Large intestine (tissue), 3 donors: ENCODE data around the gene GCAT. TPM values are rescaled to one million over a fixed set of nuclear protein-coding genes. Genes with fewer than 3 reads are reported as not detected.
A peak's percentile ranks its signal among the peaks of the same experiment; 100 is the strongest.

Experiments
- DNase-seq, 2 donors: peaks; one replicate each; pipeline versions ENCODE4 v3.0.0 to v3.0.0-alpha.2; 2013
- H3K27ac ChIP-seq: one replicate; pipeline ENCODE4 v1.5.1; 2013; ENCODE audit warnings: low read length
- H3K27me3 ChIP-seq: 2 replicates; pipeline ENCODE4 v1.6.1; 2013; ENCODE audit warnings: low read length; ENCODE audit not compliant: control insufficient read depth, insufficient read depth
- H3K36me3 ChIP-seq: 2 replicates; pipeline ENCODE4 v1.6.1; 2013; ENCODE audit warnings: low read length; ENCODE audit not compliant: control insufficient read depth, insufficient read depth
- H3K4me1 ChIP-seq: one replicate; pipeline ENCODE4 v1.6.1; 2013; ENCODE audit warnings: low read length; ENCODE audit not compliant: control insufficient read depth, insufficient read depth
- H3K4me3 ChIP-seq: one replicate; pipeline ENCODE4 v1.5.1; 2013; ENCODE audit warnings: low read length
- H3K9me3 ChIP-seq: one replicate; pipeline ENCODE4 v1.6.1; 2013; ENCODE audit warnings: mild to moderate bottlenecking, low read depth, low read length, moderate library complexity; ENCODE audit not compliant: control insufficient read depth
- WGBS: methylation state at CpG from one replicate; pipeline ENCODE4 v1.1.5; 2013; ENCODE audit warnings: low lambda C conversion rate; ENCODE audit not compliant: insufficient coverage; 5-methylcytosine and 5-hydroxymethylcytosine counted together
- polyA plus RNA-seq: library from polyadenylated mRNA; unstranded; fragments of 120-200 nt; gene quantifications from one replicate; pipeline ENCODE4 v1.2.1, GENCODE V29; 2013

The GCAT gene
- polyA plus RNA-seq, 1 donor = 9.2 TPM

DNA sequence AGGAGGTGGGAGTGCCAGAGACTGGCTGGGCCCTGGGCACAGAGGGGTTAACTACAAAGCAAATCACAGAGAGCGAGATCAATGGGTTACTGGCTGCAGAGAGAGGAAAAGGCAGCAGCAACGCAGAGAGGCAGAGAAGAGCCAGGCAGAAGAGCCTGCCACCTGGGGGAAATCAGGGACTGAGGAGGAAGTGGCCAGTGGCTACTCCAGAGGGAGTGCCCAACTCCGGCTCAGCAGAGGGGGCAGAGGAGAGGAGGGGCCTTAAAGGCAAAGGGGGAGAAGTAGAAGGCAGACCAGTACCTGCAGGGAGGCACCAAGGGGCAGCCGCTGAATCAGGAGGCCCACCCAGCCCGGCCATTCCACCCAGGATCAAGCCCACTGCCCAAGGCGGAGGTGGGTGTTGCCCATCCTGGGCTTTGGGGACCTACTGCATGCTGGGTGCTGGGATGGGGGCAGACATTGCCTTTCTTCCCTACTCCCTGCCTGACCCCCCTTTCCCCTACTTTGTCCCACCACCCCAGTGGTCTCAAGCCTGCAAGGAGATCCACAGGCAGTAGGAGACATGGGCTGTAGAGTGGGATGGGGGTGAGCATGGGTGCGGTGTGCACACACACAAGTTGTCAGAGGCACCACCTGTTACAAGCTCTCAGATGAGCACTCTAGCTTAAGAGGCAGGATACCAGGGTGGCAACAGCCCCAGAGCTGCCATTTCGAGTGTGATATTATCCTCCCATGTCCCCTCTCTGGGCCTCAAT is 14.5 kb downstream of the GCAT start:
- H3K36me3 ChIP-seq = no peaks in the 10 kb centered on the region
- H3K27me3 ChIP-seq = peaks cover 58% of the 10 kb centered on the region
- WGBS = no CpG with 5 or more reads among the region's 8 CpGs

DNA sequence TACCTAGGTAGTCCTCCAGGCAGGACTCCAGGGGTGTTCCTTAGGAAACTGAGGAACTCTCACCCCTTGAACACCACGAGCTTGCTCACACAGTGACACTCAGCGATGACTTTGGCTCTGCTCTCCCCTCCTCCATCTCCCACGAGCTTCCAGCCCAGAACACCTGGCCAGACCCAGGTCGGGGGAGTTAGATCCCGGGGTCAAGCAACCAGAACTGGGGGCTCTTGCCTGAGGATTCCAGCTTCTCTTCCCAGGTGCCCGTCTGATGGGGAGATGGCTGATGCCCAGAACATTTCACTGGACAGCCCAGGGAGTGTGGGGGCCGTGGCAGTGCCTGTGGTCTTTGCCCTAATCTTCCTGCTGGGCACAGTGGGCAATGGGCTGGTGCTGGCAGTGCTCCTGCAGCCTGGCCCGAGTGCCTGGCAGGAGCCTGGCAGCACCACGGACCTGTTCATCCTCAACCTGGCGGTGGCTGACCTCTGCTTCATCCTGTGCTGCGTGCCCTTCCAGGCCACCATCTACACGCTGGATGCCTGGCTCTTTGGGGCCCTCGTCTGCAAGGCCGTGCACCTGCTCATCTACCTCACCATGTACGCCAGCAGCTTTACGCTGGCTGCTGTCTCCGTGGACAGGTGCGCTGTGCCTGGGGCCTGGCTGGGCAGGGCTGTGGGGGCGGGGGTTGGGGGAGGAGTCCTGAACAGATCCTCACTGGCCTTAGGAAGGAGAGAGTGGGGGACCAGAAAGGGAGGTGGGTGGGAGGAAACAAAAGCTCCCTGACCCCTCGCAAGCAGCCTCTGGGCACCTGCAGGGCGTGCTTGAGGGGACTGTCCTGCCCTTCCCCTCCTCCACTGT is 15.6 kb downstream of the GCAT start, which contains the start of gene GALR3:
Gene GALR3 (plus strand): TSS at position 249 of the 852 bp plus-strand sequence. CDS start 25 bp downstream, at position 274.
- Histone ChIP-seq H3K36me3 (peaks cover 3% of the 10 kb centered on the region), H3K27ac (no peak within 1 kb of the TSS), H3K9me3 (peaks cover 4% of the 10 kb centered on the region), H3K27me3 (peaks cover 56% of the 10 kb centered on the region), H3K4me1 (peaks cover 6% of the 10 kb centered on the region), H3K4me3 (no peak within 1 kb of the TSS)
- no peak for DNase-seq
- no CpG with 5 or more reads among the region's 21 CpGs for WGBS

More for the DNA sequence above, 14.5 kb downstream of the GCAT start:
- DNase-seq = no peak
- Histone ChIP-seq H3K27ac (no peak overlapping the region), H3K9me3 (peaks cover 4% of the 10 kb centered on the region), H3K4me3 (no peak overlapping the region), H3K4me1 (peaks cover 11% of the 10 kb centered on the region)

DNA sequence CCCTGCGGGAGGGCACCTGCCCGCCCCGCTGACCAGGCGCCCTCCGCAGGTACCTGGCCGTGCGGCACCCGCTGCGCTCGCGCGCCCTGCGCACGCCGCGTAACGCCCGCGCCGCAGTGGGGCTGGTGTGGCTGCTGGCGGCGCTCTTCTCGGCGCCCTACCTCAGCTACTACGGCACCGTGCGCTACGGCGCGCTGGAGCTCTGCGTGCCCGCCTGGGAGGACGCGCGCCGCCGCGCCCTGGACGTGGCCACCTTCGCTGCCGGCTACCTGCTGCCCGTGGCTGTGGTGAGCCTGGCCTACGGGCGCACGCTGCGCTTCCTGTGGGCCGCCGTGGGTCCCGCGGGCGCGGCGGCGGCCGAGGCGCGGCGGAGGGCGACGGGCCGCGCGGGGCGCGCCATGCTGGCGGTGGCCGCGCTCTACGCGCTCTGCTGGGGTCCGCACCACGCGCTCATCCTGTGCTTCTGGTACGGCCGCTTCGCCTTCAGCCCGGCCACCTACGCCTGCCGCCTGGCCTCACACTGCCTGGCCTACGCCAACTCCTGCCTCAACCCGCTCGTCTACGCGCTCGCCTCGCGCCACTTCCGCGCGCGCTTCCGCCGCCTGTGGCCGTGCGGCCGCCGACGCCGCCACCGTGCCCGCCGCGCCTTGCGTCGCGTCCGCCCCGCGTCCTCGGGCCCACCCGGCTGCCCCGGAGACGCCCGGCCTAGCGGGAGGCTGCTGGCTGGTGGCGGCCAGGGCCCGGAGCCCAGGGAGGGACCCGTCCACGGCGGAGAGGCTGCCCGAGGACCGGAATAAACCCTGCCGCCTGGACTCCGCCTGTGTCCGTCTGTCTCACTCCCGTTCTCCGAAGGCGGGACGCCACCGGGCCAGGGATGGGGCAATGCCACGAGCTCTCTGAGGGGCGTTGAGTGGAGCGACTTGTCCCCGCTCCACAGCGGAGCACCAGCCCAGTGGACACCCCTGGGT is 17.2 kb downstream of the GCAT start:
- H3K4me3 ChIP-seq = no peak overlapping the region
- WGBS = no CpG with 5 or more reads among the region's 135 CpGs
- DNase-seq = peak in 1 of 2 donors; percentile 62
- H3K4me1 ChIP-seq = no peaks in the 10 kb centered on the region
- H3K9me3 ChIP-seq = no peaks in the 10 kb centered on the region
- peaks cover 13% of the 10 kb centered on the region for H3K36me3 ChIP-seq
- H3K27me3 ChIP-seq = peaks cover 42% of the 10 kb centered on the region
- H3K27ac ChIP-seq = no peak overlapping the region

DNA sequence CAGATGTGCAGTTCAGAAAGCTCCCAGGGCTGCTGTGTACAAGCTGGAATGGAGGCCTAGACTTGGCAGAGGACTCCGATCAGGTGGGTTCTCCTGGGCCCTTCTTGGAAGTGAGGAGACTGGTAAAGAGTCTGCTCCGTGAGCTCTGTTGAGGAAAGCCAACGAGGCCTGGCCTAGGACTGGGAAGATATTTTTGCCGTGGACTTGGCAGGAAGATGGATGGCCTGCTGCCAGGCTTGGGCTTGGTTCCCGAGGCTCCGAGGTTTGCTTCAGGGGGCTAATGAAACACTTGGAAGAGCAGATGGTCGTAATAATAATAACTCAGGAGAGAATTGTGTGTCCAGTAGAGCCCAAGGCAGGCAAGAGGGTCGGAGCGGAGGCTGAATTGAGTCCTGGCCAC is 19.3 kb downstream of the GCAT start:
- no peaks in the 10 kb centered on the region for H3K9me3 ChIP-seq
- no peak overlapping the region for H3K27ac ChIP-seq
- H3K27me3 ChIP-seq = peaks cover 27% of the 10 kb centered on the region
- no peak overlapping the region for H3K4me3 ChIP-seq
- no peak for DNase-seq
- H3K36me3 ChIP-seq = peaks cover 34% of the 10 kb centered on the region
- no peaks in the 10 kb centered on the region for H3K4me1 ChIP-seq
- no CpG with 5 or more reads among the region's 9 CpGs for WGBS

DNA sequence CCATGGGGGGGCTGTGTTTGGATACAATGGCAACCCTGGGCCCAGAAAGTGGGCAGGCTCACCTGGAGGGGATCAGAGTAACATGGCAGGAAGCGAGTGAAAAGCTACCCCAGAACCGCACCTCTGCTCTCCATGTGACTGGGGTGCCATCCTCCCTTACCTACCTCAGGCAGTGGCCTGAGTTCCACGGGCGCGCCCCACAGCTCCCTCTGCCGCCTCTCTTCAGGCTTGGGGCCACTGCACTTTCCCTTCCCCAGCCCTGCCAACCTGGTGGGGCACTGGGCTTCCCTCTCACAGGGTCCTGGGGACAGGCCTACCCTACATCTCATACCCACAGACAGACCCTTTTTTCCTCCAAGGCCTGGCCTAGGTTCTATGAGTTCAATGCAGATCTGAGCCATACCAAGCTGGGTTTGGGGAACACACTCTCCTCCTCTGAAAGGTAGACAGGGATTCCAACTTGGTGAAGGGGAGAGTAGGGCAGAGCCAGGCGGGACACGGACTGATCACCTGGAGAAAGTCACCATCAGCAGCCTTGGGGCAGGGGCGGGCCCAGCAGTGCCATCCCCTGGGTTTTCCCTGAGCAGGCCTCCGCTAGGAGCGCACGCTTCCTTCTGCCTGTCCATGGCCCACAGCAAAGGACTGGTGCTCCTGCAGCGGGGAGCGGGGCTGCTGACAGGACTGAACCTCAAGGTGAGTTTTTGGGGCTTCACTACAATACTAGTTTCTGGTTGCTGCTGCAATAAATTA is 22.5 kb downstream of the GCAT start:
- Histone ChIP-seq H3K9me3 (no peaks in the 10 kb centered on the region), H3K27me3 (peaks cover 3% of the 10 kb centered on the region), H3K4me3 (no peak overlapping the region), H3K4me1 (no peaks in the 10 kb centered on the region), H3K27ac (no peak overlapping the region), H3K36me3 (peaks cover 60% of the 10 kb centered on the region)
- DNase-seq = no peak
- no CpG with 5 or more reads among the region's 14 CpGs for WGBS

DNA sequence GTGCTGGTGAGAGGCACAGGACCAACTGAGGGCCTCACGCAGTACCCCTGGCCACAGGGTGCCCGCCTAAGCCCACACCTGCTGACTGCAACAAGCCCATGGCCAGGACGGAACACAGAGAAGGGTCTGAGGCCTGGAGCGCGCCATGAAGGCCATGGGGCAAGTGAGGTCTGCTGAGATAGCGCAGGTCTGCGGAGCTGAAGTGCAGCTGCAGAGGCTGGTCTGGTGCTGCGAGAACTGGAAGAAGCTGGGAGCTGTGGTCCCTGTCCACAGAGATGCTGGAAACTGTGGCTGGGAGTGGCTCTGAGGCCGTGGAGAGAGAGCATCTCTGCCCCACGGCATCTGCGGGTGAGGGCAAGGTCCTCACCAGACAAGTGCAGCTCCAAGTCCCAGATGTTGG is 23.7 kb downstream of the GCAT start:
- WGBS = no CpG with 5 or more reads among the region's 11 CpGs
- peaks cover 60% of the 10 kb centered on the region for H3K36me3 ChIP-seq

DNA sequence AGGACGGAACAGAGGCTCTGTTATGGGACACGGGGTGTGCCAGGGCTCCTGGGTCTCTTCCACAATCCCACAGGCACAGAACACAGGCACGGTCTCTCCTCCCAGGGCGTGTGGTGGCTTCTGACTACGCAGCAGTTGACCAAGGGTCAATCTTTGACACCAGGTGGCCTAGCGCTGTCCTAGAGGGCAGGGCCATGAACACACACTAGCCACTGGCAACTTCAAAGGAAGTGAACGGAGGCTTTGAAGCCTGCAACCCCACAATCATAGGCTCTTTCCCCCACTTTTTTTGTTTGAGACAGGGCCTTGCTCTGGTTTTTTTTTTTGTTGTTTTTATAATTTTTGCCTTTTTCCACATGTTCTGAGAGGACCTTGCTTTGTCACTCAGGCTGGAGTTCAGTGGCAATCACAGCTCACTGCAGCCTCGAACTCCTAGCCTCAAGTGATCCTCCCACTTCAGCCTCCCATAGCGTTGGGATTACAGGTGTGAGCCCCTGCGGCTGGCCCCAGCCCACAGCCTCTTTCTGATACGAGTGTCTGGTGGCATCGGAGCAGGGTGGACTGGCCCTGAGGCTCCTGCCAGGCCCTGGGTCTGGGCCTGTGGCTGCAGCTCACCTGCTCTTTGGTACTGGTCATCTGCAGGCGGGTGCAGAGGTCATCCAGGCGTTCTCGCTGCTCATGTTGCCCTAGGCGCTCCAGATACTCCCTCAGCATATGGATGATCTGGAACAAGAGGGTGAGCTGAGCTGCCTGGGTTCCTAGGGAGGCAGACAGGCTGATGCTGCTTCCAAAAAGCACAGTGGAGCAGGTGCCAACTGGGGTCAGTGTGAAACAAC is 24.5 kb downstream of the GCAT start:
- H3K27ac ChIP-seq = no peak overlapping the region
- H3K36me3 ChIP-seq = peaks cover 64% of the 10 kb centered on the region
- 100% methylated on average over 2 of the region's 16 CpGs for WGBS
- H3K27me3 ChIP-seq = no peaks in the 10 kb centered on the region
- no peak overlapping the region for H3K4me3 ChIP-seq
- no peaks in the 10 kb centered on the region for H3K4me1 ChIP-seq
- H3K9me3 ChIP-seq = no peaks in the 10 kb centered on the region
- no peak for DNase-seq

More for the DNA sequence above, 23.7 kb downstream of the GCAT start:
- no peaks in the 10 kb centered on the region for H3K9me3 ChIP-seq
- DNase-seq = no peak
- H3K4me3 ChIP-seq = no peak overlapping the region
- H3K4me1 ChIP-seq = no peaks in the 10 kb centered on the region
- no peaks in the 10 kb centered on the region for H3K27me3 ChIP-seq
- no peak overlapping the region for H3K27ac ChIP-seq

DNA sequence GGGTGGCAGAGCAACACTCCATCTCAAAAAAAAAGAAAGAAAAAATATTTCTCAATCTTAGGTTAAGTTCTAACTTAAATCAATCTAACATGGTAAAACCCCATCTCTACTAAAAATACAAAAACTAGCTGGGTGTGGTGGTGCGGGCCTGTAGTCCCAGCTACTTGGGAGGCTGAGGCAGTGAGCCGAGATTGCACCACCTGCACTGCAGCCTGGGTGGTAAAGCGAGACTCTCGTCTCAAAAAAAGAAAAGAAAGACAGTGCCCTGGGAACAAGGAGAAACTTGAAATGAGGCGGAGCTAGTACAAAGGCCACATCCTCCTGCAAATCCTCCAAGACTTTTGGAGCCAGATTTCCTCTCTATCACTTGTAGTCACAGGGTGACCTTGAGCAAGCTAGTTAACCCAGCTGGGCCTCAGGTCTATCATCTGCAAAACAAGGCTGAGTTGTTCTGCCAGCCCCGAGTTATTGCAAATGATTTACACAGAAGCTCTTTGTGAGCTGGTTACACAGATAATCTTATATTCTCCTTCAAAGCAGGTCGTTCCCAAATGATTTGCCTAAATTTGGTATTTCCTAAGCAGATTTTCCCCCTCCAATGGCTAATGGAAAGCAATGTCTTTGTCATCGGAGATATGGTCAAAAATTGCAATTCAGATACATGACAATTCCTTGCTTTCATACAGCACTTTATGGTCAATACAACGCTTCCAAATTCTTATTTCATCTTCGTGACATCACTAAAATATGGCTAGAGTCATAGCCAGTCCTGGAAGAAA is 34.5 kb downstream of the GCAT start:
- Histone ChIP-seq H3K4me1 (peaks cover 9% of the 10 kb centered on the region), H3K9me3 (peaks cover 3% of the 10 kb centered on the region), H3K4me3 (peak overlapping the region; percentile 58), H3K27me3 (no peaks in the 10 kb centered on the region), H3K36me3 (peaks cover 21% of the 10 kb centered on the region), H3K27ac (peak overlapping the region; percentile 66)
- peak; percentile 82 to 92 for DNase-seq
- 50% methylated on average over 1 of the region's 10 CpGs for WGBS
